Epidermal melanocyte (primary cell): ENCODE results near the gene CALHM1.
"Not testable (repeated sequence)": the region's sequence is repeated elsewhere in the genome, so short reads cannot be mapped to it uniquely, and the experiment has no call there.

Experiments used
- DNase-seq: peaks from one replicate; pipeline ENCODE4 v3.0.0; 2011; ENCODE audit warnings: low spot score; ENCODE audit not compliant: insufficient read length

CALHM1 gene, protein sequence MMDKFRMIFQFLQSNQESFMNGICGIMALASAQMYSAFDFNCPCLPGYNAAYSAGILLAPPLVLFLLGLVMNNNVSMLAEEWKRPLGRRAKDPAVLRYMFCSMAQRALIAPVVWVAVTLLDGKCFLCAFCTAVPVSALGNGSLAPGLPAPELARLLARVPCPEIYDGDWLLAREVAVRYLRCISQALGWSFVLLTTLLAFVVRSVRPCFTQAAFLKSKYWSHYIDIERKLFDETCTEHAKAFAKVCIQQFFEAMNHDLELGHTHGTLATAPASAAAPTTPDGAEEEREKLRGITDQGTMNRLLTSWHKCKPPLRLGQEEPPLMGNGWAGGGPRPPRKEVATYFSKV

DNA sequence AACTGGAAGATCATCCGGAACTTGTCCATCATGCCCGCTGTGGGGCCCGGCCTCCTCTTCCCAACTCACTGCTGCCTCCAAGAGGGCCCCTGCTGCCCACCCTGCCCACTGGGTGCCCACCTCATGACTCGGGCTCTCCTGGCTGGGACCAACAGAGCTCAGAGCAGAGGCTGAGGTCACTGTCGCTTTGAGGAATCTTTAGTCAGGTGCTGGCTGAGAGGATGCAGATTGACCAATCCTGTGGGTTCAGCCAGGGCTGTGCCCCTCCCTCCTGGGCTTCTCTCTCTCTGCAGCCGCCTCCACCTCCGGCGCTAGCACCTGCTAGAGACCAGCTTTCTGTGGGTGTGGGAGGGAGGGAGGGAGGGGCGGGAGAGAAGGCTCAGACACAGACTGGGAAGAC lies at the start of gene CALHM1:
Gene CALHM1, minus strand, starts transcription at position 181 of the 400 bp plus-strand sequence. Its CDS starts 149 bp downstream, at position 32.
- DNase-seq = no peak

DNA sequence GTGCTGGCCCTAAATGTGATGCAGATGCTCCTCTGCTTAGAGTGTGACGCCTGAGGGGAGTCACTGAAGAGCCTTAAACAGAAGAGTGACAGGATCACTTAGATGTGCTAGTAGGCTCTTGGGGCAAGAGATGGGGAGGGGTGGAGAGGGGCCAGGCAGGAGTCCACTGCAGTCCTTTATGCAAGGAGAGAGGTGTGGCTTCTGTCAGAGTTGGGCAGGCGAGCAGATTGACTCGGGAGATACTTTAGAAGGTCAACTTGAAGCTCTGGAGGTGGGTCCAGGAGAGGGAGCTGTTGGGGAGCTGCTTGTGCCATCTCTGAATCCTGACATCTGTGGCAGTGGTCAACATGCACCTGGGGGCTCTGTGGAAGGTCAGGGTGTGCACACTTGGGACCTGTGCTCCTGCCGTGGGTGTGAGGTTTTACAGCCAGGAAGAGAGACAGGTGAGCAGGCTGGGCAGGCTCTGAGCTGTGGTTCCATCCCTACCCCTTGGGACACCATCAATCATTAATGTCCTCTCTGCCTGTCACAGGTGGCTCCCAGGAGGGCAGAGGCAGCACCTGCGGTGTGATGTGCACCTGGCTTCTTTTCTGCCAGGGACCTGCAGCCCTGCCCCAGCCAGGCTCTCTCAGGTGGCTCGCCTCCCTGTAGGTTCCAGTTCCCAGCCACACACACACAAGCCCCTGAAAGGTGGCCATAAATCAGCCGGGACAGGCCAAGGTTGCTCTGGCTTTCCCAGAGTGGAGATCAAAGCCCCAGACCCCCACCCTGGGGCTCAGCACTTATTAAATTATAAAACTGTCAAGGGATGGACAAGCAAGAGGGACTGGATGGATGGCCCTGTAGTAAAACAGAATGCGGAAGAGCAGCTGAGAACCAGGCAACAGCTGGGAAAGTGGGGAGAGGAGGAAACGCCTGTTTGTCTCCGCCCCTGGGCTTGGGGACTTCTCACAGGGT lies 48.8 kb upstream of the CALHM1 start:
- no peak for DNase-seq

DNA sequence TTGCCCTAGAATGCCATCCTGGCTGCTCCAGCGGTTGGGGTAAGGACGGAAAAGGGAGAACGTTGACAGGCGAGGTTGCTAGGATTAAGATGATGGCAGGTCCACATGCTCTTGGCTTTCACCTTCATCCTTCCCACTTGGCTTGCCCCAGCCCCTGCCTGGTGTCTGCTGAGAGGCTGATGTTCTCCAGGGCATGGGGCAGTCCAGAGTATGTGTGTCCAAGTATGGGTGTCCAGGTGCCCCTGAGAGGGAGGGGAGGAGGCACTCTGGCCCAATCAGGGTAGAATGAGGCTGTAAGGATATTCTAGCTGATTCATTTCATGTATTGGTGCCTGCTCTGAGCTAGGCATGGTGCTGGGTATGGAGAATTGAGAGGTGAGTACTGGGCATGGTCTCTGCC lies 47.4 kb upstream of the CALHM1 start:
- no peak for DNase-seq

DNA sequence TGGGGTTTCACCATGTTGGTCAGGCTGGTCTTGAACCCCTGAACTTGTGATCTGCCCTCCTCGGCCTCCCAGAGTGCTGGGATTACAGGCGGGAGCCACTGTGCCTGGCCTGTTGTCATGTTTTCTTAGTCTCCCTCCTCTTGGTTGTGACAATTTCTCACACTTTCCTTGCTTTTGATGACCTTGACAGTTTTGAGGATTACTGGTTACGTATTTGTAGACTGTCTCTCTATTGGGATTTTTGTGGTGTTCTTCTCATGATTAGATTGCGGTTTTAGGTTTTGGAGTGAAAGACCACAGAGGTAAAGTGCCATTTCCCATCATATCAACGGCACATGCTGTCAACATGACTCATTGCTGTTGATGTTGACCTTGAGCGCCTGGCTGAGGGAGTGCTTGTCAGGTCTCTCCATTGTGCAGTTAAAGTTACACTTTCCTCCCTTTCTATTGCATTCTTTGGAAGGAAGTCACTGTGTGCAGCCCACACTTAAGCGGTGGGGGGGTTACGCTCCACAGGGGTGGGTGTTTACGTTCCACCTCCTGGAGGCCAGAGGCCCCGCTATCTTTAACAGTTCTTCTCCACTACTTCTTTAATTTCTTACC lies 45.6 kb upstream of the CALHM1 start:
- DNase-seq = no peak

DNA sequence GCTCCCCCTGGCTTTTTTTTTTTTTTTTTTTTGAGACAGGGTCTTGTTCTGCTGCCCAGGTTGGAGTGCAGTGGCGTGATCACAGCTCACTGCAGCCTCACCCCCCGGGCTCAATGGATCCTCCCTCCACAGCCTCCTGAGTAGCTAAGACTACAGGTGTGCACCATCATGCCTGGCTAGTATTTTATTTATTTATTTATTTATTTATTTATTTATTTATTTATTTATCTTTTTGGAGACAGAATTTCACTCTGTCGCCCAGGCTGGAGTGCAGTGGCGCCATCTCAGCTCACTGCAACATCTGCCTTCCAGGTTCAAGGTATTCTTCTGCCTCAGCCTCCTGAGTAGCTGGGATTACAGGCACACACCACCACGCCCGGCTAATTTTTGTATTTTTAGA lies 45.1 kb upstream of the CALHM1 start:
- DNase-seq = not testable (repeated sequence)

DNA sequence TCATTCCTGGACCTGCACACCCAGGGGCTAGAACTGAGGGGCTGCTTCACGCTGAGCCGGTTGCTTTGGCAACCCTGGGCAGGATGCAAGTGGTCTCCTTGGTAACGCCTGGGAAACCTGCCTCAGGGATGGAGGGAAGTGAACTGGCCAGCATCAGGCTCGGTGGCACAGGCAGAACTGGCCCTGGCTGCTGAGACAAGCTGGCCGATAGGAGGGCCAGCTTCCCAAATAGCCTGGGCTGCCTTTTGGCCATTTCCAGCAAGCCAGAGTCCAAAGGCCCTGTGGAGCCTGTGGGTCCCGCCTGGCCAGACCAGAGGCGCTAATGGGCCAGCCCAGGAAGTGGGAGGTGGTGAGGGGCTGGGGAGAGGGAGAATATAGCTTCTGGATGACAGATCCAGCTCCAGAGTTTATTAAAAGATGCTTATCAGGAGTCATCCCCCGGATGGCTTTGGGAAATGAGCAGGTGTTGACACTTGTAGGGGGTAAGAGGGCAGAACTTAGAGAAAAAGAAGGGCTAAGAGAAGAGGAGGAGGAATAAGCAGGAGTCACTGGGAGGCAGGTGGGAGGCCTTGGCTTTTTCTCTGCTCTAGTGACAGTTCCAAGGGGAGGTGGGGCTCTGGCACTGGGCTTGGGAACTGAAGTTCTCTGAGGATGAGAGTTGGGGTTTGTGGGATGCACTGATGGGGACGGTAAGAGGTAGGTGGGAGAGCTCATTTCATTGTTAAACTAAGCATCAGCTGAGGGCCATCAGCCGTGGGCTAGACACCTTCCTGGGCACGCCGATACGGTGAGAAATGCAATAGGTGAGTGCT lies 44.4 kb upstream of the CALHM1 start:
- no peak for DNase-seq

DNA sequence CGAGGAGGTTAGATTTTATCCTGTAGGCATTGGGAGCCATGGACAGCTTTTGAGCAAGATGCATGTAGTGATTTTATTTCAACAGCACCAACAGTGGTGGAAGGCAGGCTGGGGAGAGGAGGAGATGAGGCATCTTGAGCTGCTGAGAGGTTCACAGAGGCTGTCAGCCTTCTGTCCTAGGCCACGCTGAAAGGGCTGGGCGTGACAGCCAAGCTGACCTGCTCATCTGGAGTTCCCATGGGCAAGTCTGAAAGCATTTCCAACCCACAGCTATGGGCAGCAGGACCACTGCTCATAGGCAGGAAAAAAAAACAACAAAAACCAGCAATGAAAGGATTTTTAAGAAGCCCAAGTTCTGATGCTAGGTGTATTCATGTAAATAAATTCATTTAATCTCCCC lies 42.5 kb upstream of the CALHM1 start:
- no peak for DNase-seq

DNA sequence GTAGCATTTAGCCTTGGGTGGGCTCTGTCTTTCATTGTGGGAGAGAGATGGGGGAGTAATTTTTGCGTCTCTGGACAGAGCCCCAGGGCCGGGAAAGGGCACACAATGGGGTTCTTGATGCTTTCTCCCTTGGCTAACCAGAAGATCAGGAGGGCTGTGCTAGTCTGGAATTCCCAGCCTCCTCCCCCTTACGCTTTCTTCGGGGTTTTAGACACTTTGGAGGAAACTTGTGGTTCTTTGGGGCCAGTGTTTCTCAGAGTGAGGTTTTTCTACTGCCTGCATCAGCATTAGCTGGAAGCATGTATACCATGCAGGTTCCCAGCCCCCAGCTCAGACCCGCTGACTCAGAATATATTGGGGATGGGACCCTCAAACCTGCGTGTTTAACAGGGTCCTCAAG lies 41.8 kb upstream of the CALHM1 start:
- peak; percentile 69 for DNase-seq

DNA sequence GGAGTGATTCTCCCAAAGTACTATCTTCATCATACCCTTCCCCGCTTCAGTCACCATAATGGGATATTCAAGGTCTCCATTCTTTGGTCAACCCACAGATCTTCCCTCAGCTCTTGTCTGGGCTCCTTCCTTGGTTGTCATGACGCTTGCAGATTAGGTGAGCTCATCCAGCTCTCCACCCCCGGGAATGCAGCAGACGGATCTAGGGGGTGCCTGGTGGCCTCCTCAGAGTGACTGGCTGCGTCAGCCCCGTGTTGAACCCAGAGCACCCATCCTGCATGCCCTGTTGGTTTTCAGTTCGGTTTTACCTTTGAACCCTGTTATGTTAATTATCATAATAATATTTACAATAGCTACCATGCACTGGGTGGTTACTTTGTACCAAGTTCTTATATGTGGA lies 41.2 kb upstream of the CALHM1 start:
- no peak for DNase-seq

DNA sequence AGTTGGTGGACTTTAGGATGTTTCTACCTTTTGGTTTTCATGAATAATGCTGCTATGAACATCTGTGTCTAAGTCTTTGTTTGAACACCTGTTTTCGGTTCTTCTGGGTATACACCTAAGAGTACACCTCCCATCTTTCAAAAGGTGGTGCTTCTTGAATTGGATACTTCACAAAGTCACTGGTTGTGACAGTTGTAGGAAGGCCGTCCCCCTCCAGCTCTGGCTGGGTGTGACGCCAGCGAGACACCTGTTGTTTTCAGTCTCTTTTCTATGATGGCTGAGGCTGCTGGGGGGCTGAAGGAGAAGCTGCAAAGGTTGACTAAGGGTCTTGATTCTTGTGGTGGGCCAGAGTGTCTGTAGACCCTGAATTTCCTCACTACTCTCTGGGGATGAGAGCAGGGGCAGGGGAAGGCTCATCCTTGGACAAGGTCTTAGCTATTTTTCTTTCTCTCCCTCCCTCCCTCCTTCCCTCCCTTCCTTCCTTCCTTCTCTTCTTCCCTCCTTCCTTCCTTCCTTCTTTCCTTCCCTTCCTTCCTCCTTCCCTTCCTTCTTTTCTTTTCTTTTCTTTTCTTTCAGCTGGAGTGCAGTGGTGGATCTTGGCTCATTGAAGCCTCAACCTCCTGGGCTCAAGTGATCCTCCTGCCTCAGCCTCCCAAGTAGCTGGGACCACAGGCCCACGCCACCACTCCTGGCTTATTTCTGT lies 40.4 kb upstream of the CALHM1 start:
- no peak for DNase-seq

DNA sequence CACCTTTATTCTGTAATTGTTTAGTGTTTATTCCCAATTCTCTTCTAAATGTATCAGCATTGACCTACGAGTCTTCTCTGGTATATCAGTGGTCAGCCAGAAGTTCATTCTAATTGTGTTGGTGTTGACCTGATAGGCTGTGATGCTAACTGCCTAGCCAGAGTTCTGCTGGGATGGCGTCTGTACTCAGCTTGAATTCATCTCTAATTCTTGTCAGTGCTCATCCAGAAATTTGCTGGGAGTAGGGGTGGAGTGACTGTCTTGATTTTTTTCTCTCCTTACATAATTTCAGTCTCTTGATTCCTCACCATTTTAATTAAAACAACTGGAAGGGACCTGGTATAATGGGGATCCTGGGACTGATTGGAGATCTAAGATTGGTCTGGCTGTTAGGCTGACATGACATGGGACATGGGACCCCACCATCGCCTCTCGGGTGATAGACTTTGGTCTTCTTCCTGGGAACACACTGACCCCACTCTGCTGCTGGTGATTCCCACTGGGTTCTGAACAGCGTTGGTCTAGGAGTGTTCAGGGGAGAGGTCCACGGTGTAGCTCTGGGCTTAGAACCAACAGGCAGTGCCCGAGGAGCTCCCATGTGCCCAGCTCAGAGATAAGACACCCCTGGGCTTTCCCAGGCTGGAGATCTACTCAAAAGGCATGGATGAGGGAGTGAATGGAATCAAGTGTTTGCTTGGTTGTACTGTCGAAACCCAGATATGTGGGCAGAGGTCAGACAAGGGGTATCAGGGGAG lies 38.6 kb upstream of the CALHM1 start:
- DNase-seq = no peak

DNA sequence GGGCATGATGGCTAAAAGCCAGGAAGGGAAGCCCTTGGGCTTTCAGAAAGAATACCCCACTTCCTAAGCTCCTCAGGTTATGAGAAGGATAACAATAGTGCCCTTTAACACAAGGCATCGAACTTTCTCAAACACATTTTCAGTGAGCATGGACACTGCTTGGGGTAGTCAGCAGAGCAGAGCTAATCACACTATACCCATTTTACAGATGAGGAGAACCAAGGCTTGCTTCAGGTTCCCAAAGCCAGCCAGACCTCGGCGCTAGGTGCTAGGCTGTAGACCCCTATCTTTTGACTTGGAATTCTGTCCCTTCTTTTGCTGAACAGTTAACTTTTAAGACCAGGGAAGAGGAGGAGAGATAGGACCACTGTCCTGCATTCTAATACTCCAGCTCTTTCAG lies 36.6 kb upstream of the CALHM1 start:
- no peak for DNase-seq

DNA sequence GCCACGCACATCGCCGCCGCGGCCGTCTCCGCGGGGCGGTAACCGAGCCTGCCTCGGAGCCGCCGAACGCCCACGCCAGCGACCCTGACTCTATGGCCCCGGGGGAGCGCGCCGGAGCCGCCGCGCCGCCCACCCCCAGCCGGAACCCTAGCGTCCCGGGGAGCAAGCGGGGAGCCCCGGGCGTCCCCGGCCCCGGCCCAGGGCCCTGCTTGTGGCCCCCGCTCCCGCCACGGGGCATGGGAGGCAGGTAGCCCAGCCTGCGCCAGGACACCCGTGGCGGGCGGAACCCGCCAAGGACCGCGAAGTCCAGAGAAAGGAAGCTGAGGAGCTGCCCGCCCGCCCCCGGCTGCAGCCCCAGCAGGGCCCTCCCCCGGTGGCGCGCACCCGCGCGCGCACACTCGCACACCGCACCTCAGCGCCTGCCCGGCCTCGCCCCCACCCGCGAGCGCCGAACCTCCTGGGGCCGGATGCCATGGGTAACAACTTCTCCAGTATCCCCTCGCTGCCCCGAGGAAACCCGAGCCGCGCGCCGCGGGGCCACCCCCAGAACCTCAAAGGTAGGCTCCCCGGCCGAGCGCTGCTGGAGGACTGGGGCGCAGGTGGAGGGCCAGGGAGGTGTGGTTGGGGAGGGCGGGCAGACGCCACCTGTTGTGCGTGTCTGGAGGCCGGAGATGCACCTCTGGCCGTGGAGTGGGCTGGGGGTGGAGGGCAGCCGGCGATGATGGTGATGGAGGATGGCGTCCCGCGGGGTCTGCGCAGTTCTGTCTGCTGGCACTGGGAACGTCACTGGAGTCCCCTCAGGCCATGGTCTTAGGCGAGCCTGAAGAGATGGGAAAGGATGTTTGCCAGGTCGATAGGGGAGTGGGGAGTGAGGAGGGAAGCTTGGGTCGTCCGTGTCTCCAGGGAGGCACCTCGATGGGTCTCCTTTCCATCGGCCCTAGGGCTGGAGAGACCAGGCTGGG lies 35.5 kb upstream of the CALHM1 start:
- no peak for DNase-seq

DNA sequence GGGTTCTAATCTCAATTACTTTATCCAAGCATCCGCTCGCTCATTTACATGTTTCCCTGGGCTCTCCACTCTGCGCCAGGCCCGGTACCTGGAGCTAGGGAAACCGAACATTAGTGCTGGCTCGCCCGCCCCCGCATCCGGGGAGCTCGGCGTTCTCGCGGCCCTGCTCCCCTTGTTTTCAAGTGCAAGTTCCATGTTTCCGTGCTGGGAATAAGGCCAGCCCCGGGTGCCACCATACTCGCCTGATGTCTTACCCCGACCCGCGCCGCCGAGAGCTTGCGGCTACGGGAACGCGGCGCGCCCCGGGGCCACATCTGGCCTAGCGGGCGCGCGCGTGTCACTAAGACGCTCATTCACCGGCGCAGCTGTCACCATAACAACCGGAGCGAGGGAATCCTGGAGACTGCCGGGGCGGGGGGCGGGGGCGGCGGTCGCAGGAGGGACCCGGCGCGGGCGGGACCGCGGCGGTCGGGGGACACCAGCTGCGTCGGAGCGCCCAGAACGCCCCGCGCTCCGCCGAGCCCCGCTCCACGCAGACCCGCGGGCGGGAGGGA lies 34.7 kb upstream of the CALHM1 start, which contains the start of gene NEURL1:
Gene NEURL1, plus strand, starts transcription at position 344 of the 554 bp plus-strand sequence. CDS start 683 bp downstream, outside the sequence.
- no peak for DNase-seq

DNA sequence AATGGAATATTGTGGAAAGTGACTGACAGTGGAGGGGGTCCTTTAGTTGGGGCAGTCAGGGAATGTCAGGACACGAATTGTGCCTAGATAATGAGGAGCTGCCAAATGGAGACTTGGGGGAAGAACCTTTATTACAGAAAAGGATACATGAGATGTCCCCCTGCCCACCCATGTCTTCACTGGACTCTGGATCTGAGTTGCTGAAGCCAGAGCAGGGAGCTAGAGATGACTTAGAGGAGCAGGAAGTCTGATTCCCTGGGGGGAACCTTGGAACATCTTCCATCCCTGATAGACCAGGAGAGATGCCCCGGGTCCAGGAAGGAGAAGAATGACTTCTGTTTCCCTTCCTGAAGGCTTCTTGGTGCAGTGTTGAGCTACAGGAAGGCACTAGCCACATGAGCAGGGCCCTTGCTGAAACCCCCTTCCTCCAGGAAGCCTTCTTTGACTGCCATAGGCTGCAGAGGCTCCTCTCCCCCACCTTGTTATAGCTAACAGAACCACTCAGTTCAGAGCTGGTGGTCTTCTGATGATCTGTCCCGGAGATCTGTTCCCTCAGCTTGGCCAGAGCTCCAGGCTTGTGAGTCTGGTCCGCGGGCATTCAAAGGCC lies 34.1 kb upstream of the CALHM1 start:
- no peak for DNase-seq

DNA sequence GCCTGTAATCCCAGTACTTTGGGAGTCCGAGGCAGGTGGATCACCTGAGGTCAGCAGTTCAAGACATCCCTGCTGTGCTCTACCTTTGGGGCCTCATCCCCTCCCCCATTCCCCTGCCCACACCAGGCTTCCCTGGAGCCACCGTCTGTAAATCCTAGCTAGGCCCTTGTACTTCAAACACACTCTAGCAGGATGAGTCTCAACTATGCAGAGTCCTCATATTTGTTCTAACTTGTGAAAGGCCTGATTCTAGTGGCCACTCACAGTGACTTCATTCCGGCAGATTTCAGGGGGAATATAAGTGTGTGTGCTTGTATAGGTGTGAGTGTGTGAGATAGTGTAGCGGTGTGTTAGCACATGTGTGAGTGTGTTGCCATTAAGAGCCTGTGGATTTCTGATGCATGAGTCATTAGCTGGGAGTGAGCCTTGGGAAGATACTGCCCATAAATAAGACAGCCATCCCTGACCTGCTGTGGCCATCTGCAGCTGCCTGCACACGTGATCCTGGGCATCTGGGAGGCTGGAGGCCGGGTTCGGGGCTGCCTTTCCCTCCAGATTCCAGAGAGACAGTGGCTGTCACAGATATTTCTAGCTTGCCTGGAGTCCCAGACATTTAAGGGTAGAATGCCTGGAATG lies 33.1 kb upstream of the CALHM1 start:
- DNase-seq = peak; percentile 61

DNA sequence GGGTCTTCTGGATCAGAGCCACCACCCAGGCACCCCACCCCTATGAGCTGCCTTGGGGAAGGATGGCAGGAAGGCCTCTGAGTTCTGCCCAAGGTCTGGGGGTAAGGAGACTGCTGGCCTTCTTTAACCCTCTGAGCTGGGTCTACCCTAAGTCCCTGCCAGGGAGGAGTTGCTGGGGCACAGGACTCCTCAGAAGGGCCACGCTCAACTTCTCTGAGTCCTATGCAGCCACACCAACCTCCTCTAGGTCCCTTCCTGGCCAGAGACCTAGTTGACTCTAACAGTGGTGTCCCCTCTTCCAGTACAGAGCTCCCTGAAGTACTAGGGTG lies 32.2 kb upstream of the CALHM1 start:
- DNase-seq = no peak

DNA sequence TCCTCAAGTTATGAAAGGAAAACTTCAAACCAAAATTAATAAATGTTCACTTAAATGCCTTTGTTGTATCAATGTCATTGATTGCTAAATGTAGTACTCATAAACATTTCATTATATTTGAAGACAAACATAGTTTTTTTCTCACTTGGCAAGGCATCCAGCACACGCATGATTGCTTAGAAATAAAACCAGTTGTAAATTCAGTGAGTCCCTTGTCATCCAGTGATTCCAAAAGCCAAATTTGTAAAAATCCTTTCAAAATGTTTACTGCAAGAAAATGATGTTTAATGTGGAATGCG lies 28.7 kb upstream of the CALHM1 start:
- no peak for DNase-seq
